ENCODE measurements around the gene CCDC148.

DNA sequence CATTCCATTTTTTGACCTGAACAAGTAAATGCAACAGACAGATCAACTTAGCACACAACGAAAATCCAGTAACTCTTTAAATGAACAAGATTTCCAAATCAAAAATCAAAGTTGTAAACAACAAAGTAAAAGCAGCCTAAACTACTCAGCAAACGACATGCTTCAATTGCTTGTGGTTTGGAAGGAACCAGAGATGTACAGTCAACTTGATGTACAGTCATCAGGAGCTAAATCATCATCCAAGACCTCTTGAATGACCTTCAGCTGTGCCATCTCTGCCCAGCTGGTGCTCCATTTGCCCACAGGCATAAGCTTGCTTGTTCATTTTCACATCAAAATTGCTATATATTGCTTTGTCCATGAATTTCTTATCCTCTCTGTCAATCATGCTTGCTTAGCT is 245.1 kb downstream of the CCDC148 start:
- TF ChIP-seq, protein P1, sequence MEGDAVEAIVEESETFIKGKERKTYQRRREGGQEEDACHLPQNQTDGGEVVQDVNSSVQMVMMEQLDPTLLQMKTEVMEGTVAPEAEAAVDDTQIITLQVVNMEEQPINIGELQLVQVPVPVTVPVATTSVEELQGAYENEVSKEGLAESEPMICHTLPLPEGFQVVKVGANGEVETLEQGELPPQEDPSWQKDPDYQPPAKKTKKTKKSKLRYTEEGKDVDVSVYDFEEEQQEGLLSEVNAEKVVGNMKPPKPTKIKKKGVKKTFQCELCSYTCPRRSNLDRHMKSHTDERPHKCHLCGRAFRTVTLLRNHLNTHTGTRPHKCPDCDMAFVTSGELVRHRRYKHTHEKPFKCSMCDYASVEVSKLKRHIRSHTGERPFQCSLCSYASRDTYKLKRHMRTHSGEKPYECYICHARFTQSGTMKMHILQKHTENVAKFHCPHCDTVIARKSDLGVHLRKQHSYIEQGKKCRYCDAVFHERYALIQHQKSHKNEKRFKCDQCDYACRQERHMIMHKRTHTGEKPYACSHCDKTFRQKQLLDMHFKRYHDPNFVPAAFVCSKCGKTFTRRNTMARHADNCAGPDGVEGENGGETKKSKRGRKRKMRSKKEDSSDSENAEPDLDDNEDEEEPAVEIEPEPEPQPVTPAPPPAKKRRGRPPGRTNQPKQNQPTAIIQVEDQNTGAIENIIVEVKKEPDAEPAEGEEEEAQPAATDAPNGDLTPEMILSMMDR (IDR thresholded peaks at IDR 0.05; ENCODE audit: low read depth, low read length): no peak
- no peak for TF ChIP-seq EZH2phosphoT487 (IDR thresholded peaks at IDR 0.05; ENCODE audit: low read depth)
